ENCODE measurements around the gene SBSN. TPM values are rescaled to one million over a fixed set of nuclear protein-coding genes. Genes with fewer than 3 reads are reported as not detected.

SBSN gene
- total RNA-seq, 1 experiment from 2014 or later = not detected

DNA sequence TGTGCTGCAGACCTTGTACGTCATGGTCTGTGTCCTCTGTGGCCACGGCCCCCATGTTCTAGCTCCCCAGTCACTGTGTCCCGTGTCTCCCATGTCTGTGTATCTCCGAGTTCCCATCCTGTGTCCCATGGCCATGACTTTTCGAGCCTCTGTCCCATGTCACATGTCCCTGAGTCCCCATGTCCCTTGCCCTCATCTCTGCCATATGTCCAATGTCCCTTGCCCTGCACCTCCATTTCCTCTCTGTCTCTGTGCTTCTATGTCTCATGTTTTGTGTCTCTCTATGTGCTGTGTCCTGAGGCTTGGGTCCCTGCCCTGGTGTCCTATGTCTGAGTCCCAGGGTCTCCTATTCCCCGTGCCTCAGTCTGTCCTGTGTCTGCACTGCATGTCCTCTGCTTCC lies 33.3 kb upstream of the SBSN start:
- Mint-ChIP-seq H3K4me1 (ENCODE audit: low read depth, unreplicated experiment) (no peaks in the 10 kb centered on the region), H3K27ac (ENCODE audit: unreplicated experiment) (no peak overlapping the region), H3K27me3 (ENCODE audit: unreplicated experiment) (peaks cover 77% of the 10 kb centered on the region), H3K4me3 (ENCODE audit: low read depth, unreplicated experiment) (no peak overlapping the region), H3K9me3 (ENCODE audit: low read depth, unreplicated experiment) (no peaks in the 10 kb centered on the region), H3K36me3 (ENCODE audit: insufficient read depth, unreplicated experiment) (no peaks in the 10 kb centered on the region)
- intact Hi-C loops (cut with micrococcal nuclease; ENCODE audit: unreplicated experiment) = no loop called here
- CTCF ChIA-PET = interaction anchor here (0.6 to 0.7 kb wide), 2 partner anchors 10 to 113 kb away, joined by 3 read pairs; no protein-coding TSS in a partner anchor
- no TSS peak for BruUV-seq (replicated peaks)
- DNase-seq = no peak
- TF ChIP-seq, protein P1, sequence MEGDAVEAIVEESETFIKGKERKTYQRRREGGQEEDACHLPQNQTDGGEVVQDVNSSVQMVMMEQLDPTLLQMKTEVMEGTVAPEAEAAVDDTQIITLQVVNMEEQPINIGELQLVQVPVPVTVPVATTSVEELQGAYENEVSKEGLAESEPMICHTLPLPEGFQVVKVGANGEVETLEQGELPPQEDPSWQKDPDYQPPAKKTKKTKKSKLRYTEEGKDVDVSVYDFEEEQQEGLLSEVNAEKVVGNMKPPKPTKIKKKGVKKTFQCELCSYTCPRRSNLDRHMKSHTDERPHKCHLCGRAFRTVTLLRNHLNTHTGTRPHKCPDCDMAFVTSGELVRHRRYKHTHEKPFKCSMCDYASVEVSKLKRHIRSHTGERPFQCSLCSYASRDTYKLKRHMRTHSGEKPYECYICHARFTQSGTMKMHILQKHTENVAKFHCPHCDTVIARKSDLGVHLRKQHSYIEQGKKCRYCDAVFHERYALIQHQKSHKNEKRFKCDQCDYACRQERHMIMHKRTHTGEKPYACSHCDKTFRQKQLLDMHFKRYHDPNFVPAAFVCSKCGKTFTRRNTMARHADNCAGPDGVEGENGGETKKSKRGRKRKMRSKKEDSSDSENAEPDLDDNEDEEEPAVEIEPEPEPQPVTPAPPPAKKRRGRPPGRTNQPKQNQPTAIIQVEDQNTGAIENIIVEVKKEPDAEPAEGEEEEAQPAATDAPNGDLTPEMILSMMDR (IDR thresholded peaks at IDR 0.05; ENCODE audit: unreplicated experiment) = no peak

DNA sequence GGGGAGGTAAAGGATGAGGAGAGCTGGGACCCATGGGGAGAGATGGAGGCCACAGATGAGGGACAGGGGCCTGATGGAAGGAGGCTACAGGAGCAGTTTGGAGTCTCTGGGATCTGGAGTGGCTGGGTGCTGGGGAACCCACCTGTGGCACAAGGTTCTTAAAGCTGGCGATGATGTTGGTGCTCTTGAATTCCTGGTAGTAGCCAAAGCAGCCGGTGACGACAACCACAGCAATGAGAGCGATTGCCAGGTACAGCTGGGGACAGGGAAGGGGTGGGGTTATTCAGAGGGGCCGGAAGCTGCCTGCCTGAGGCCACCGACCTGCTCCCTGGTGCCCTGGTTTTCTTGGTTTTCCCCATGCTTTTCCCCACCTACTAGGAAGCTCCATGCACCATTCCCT lies 32.6 kb upstream of the SBSN start:
- no peak for DNase-seq
- intact Hi-C loops (cut with micrococcal nuclease; ENCODE audit: unreplicated experiment) = no loop called here
- Mint-ChIP-seq H3K36me3 (ENCODE audit: insufficient read depth, unreplicated experiment) (no peaks in the 10 kb centered on the region), H3K27me3 (ENCODE audit: unreplicated experiment) (peaks cover 80% of the 10 kb centered on the region), H3K27ac (ENCODE audit: unreplicated experiment) (no peak overlapping the region), H3K4me1 (ENCODE audit: low read depth, unreplicated experiment) (no peaks in the 10 kb centered on the region), H3K4me3 (ENCODE audit: low read depth, unreplicated experiment) (no peak overlapping the region), H3K9me3 (ENCODE audit: low read depth, unreplicated experiment) (no peaks in the 10 kb centered on the region)
- TF ChIP-seq, protein P1 (IDR thresholded peaks at IDR 0.05; ENCODE audit: unreplicated experiment) = no peak
- no TSS peak for BruUV-seq (replicated peaks)
- CTCF ChIA-PET = interaction anchor here (0.6 kb wide), 1 partner anchor 112 kb away, joined by 3 read pairs; no protein-coding TSS in a partner anchor

DNA sequence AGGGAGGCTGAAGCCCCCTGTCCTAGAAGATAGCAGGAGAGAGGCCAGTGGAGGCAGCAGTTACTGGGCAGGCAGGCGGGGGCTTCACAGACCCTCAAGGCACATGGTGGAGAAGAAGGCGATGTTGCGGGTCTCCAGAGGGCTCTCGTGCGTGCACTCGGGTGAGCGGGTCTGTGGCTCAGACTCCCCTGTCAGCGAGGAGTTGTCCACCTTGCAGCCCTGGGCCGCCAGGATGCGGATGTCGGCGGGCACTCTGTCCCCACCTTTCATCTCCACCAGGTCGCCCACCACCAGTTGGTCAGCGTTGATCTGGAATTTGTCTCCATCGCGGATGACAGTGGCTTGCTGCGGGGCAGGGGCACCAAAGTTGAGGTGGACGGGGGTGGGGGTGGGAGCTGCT lies 32.2 kb upstream of the SBSN start:
- TF ChIP-seq, protein P1 (IDR thresholded peaks at IDR 0.05; ENCODE audit: unreplicated experiment) = no peak
- no peaks in the 10 kb centered on the region for H3K36me3 Mint-ChIP-seq (ENCODE audit: insufficient read depth, unreplicated experiment)
- BruUV-seq (replicated peaks) = no TSS peak
- H3K4me3 Mint-ChIP-seq (ENCODE audit: low read depth, unreplicated experiment) = no peak overlapping the region
- no peaks in the 10 kb centered on the region for H3K9me3 Mint-ChIP-seq (ENCODE audit: low read depth, unreplicated experiment)
- intact Hi-C loops (cut with micrococcal nuclease; ENCODE audit: unreplicated experiment) = no loop called here
- DNase-seq = no peak
- H3K27ac Mint-ChIP-seq (ENCODE audit: unreplicated experiment) = no peak overlapping the region
- H3K4me1 Mint-ChIP-seq (ENCODE audit: low read depth, unreplicated experiment) = no peaks in the 10 kb centered on the region
- H3K27me3 Mint-ChIP-seq (ENCODE audit: unreplicated experiment) = peaks cover 80% of the 10 kb centered on the region
- CTCF ChIA-PET = no interaction called here

DNA sequence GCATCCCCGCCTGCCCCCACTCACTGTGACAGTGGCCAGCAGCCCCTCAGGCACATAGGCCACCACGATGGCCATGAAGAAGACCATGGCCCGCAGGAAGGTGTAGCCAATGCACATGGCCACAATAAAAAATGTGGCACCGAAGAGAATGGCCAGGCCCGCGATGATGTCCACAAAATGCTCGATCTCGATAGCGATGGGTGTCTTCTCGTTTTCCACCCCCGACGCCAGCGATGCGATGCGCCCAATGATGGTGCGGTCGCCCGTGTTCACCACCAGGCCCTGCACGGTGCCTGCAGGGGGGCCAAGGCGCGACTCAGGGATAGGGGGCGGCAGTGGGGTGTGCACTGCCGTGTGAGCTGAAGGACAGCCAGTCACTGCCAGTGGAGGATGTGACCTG lies 31.7 kb upstream of the SBSN start:
- CTCF ChIA-PET = no interaction called here
- no TSS peak for BruUV-seq (replicated peaks)
- TF ChIP-seq, protein P1 (IDR thresholded peaks at IDR 0.05; ENCODE audit: unreplicated experiment) = no peak

More for the DNA sequence above, 31.7 kb upstream of the SBSN start:
- Mint-ChIP-seq H3K4me3 (ENCODE audit: low read depth, unreplicated experiment) (no peak overlapping the region), H3K9me3 (ENCODE audit: low read depth, unreplicated experiment) (no peaks in the 10 kb centered on the region), H3K4me1 (ENCODE audit: low read depth, unreplicated experiment) (no peaks in the 10 kb centered on the region), H3K36me3 (ENCODE audit: insufficient read depth, unreplicated experiment) (no peaks in the 10 kb centered on the region), H3K27ac (ENCODE audit: unreplicated experiment) (no peak overlapping the region), H3K27me3 (ENCODE audit: unreplicated experiment) (peaks cover 80% of the 10 kb centered on the region)
- no peak for DNase-seq
- intact Hi-C loops (cut with micrococcal nuclease; ENCODE audit: unreplicated experiment) = no loop called here

All from Calu3 (cell line).